ENCODE results near the gene GLP2R. TPM values are rescaled to one million over a fixed set of nuclear protein-coding genes. Genes with fewer than 3 reads are reported as not detected.

The GLP2R gene
- total RNA-seq, 3 donors from 2014 or later = 5.8 to 28.2 (median 7.4) TPM

DNA sequence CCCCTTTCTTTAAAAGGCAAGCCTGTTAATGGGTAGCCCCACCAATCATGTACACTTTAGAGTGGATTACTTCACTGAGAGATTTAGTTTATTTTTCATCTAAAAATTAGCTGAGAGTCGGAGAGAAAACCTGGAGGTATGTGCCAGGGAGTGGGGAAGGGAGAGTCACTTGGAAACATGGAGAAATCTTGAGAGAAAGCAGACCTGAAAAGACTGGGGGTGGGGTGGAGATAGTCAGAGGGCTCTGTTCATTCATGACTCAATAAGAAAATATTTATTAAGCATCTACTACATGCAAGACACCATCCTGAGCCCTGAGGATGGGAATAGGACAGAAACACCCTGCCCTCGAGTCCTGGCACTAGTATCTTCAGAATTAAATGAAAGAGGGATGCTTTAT lies 106.8 kb downstream of the GLP2R start:
- no peaks in the 10 kb centered on the region for H3K9me3 ChIP-seq
- no peaks in the 10 kb centered on the region for H3K36me3 ChIP-seq (ENCODE audit: low read depth)
- ATAC-seq (no peak), DNase-seq (no peak)
- intact Hi-C loops (cut with DNase I, micrococcal nuclease) = no loop called here
- no peaks in the 10 kb centered on the region for H3K4me1 ChIP-seq (ENCODE audit: low read depth)
- no peak overlapping the region for H3K4me3 ChIP-seq
- TF ChIP-seq, protein P1, sequence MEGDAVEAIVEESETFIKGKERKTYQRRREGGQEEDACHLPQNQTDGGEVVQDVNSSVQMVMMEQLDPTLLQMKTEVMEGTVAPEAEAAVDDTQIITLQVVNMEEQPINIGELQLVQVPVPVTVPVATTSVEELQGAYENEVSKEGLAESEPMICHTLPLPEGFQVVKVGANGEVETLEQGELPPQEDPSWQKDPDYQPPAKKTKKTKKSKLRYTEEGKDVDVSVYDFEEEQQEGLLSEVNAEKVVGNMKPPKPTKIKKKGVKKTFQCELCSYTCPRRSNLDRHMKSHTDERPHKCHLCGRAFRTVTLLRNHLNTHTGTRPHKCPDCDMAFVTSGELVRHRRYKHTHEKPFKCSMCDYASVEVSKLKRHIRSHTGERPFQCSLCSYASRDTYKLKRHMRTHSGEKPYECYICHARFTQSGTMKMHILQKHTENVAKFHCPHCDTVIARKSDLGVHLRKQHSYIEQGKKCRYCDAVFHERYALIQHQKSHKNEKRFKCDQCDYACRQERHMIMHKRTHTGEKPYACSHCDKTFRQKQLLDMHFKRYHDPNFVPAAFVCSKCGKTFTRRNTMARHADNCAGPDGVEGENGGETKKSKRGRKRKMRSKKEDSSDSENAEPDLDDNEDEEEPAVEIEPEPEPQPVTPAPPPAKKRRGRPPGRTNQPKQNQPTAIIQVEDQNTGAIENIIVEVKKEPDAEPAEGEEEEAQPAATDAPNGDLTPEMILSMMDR (IDR thresholded peaks at IDR 0.05) = no peak

DNA sequence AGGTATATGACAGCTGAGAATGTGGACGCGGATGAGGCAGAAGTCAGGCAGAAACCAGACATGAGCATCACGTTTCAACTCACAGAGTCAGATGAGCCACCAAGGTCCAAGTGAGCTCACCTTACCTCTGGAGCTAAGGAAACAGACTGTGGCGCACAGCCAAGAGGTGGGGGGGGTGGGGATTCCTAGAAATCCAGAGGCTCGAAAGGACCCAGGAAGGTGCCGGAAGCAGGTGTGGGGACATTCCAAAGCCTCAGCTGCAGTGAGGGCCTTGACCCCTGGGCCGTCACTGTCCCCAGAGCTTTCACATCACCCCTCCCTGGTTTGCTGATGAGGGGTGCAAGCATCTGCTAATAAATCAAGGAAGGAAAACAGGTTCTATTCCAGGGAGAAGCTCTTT lies 108.6 kb downstream of the GLP2R start:
- H3K4me1 ChIP-seq (ENCODE audit: low read depth) = no peaks in the 10 kb centered on the region
- DNase-seq = no peak
- H3K4me3 ChIP-seq = no peak overlapping the region
- H3K36me3 ChIP-seq (ENCODE audit: low read depth) = no peaks in the 10 kb centered on the region
- TF ChIP-seq, protein P1 (IDR thresholded peaks at IDR 0.05) = no peak
- intact Hi-C loops (cut with DNase I, micrococcal nuclease) = no loop called here
- H3K9me3 ChIP-seq = peaks cover 4% of the 10 kb centered on the region
- no peak for ATAC-seq

DNA sequence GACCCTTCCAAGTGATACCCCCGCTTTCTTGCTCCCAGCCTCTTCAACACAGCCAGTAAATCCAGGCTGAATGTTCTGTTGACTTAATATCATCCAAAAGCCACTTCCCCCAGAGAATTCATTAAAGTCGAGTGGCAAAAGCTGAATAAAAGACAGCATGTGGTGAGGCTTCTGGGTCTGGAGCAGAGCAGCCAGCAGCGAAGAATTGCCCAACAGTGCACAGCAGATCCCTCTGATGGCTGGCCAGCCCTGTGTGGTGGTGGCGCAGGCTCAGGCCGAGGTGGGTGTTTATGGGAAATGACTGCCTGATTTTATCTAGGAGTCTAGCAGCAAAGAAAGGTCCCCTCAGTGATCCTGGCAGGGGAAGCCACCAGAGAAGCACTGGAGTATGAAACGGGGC lies 109.7 kb downstream of the GLP2R start:
- no peak for DNase-seq
- H3K9me3 ChIP-seq = peaks cover 4% of the 10 kb centered on the region
- ATAC-seq = no peak
- TF ChIP-seq, protein P1 (IDR thresholded peaks at IDR 0.05) = no peak
- H3K36me3 ChIP-seq (ENCODE audit: low read depth) = no peaks in the 10 kb centered on the region
- H3K4me3 ChIP-seq = no peak overlapping the region
- H3K4me1 ChIP-seq (ENCODE audit: low read depth) = no peaks in the 10 kb centered on the region
- intact Hi-C loops (cut with DNase I, micrococcal nuclease) = no loop called here

DNA sequence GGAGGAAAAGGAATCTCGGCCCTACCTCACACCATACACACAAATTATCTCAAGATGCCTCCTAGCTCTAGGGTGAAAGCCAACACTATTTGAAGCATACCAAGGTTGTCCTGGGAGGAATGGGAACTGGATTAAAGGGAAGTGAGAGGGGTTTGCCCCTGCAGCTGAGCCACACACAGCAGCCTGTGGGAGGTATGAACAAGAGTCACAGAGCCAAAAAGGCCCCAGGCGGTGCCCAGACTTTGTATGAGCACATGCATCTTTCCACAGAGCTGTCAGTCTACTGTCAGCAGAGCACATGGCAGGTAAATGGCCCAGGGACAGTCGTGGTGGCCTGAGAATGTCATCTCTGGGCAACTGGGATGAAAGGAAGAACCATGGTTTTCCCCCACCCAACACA lies 110.4 kb downstream of the GLP2R start:
- TF ChIP-seq, protein P1 (IDR thresholded peaks at IDR 0.05) = no peak
- intact Hi-C loops (cut with DNase I, micrococcal nuclease) = no loop called here
- no peak for ATAC-seq
- H3K4me1 ChIP-seq (ENCODE audit: low read depth) = no peaks in the 10 kb centered on the region
- no peak overlapping the region for H3K4me3 ChIP-seq
- no peaks in the 10 kb centered on the region for H3K36me3 ChIP-seq (ENCODE audit: low read depth)
- peaks cover 4% of the 10 kb centered on the region for H3K9me3 ChIP-seq
- no peak for DNase-seq

DNA sequence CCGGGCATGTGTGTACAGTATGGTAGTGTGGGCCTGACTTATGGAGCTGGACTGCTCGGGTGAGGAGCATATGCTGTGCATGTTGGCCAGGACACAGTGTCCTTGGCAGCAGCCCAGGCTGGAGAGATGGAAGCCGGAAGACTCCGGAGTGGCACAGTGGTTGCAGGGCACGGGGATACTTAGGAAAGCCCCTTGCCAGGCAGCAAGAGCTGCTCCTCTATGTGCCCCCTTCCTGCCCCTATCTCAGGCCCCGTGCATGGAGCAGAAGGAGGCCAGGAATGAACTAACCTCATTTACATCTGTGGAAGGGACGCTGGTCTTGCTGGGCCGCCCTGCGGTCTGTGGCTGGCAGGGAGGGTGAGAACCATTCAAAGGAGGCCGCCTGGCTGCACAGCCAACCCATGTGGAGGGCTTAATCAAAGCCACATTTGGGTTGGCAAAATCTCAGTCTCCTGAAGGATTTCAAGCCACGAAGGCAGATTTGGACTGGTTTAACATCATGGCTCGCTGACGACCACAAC lies 111.6 kb downstream of the GLP2R start:
- Histone ChIP-seq H3K36me3 (ENCODE audit: low read depth) (no peaks in the 10 kb centered on the region), H3K4me3 (no peak overlapping the region), H3K4me1 (ENCODE audit: low read depth) (no peaks in the 10 kb centered on the region), H3K9me3 (peaks cover 4% of the 10 kb centered on the region)
- intact Hi-C loops (cut with DNase I, micrococcal nuclease) = no loop called here
- TF ChIP-seq, protein P1 (IDR thresholded peaks at IDR 0.05) = no peak
- DNase-seq (peak in 2 of 3 donors; percentile 6 to 35), ATAC-seq (peak; percentile 25)

DNA sequence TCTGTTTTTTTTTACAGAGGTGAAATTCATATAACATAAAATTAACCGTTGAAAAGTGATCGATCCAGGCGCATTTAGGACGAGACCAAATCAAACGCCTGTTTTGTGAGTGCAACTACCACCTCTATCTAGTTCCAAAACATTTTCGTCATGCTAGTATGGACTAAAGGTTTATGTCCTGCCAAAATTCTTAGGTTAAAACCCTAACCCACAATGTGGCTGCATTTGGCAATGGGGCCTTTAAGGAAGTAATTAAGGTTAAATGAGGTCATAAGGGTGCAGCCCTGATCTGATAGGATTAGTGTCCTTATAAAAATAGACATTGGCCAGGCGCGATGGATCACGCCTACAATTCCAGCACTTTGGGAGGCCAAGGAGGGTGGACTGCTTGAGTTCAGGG lies 112.2 kb downstream of the GLP2R start:
- intact Hi-C loops (cut with DNase I, micrococcal nuclease) = no loop called here
- Histone ChIP-seq H3K36me3 (ENCODE audit: low read depth) (no peaks in the 10 kb centered on the region), H3K4me1 (ENCODE audit: low read depth) (no peaks in the 10 kb centered on the region), H3K4me3 (no peak overlapping the region), H3K9me3 (peaks cover 4% of the 10 kb centered on the region)
- ATAC-seq (no peak), DNase-seq (no peak)
- TF ChIP-seq, protein P1 (IDR thresholded peaks at IDR 0.05) = no peak

Data from mucosa of descending colon (tissue), 3 donors.